Thoracic aorta (tissue), 2 donors: ENCODE results near the gene CHD2. TPM values are rescaled to one million over a fixed set of nuclear protein-coding genes. Genes with fewer than 3 reads are reported as not detected.

ENCODE experiments used
- ATAC-seq: fragments of 150-250 bp; one replicate; pipeline ENCODE4 v1.8.0; 2017; ENCODE audit warnings: low read depth; ENCODE audit not compliant: insufficient number of reproducible peaks, low FRiP score
- DNase-seq: peaks from one replicate; pipeline ENCODE4 v3.0.0-alpha.2; 2020; ENCODE audit warnings: low spot score
- H3K27ac ChIP-seq, 2 donors: fragments of 200-600 bp; sonication (generic); 1 replicate in 1 of 2; 2 replicates in 1 of 2; pipeline ENCODE4 v1.5.1; 2016; ENCODE audit warnings: mild to moderate bottlenecking in 2 of 2, moderate library complexity in 2 of 2
- H3K27me3 ChIP-seq: fragments of 200-600 bp; sonication (generic); replicated peaks from 2 replicates; pipeline ENCODE4 v1.6.0; 2016; ENCODE audit warnings: mild to moderate bottlenecking; ENCODE audit not compliant: insufficient read depth
- H3K36me3 ChIP-seq: fragments of 200-600 bp; sonication (generic); one replicate; pipeline ENCODE4 v1.5.1; 2016
- H3K4me1 ChIP-seq, 2 donors: fragments of 200-600 bp; sonication (generic); 1 replicate in 1 of 2; 2 replicates in 1 of 2; pipeline versions ENCODE4 v1.5.1 to v1.6.0; 2016; ENCODE audit warnings: low read depth in 2 of 2, mild to moderate bottlenecking in 1 of 2; ENCODE audit not compliant: control insufficient read depth in 1 of 2
- H3K4me3 ChIP-seq: fragments of 200-600 bp; sonication (generic); 2 replicates; pipeline ENCODE4 v1.5.1; 2016; ENCODE audit warnings: mild to moderate bottlenecking
- H3K9me3 ChIP-seq: fragments of 200-600 bp; sonication (generic); 2 replicates; pipeline ENCODE4 v1.5.1; 2016
- CTCF ChIP-seq: fragments of 200-600 bp; sonication (generic); IDR thresholded peaks from one replicate; pipeline ENCODE4 v1.5.1; 2019; ENCODE audit warnings: antibody characterized with exemption
- total RNA-seq, 2 donors: library from RNA; depleted of rRNA; stranded (reverse); fragments of >200 nt; gene quantifications; one replicate each; pipeline versions ENCODE4 v1.1.0 to v1.2.3, GENCODE V29; 2016

Gene CHD2
- total RNA-seq, 2 donors from 2014 or later = 143 to 148 TPM

- TF ChIP-seq CTCF = peak; percentile 9
- ATAC-seq (no peak), DNase-seq (no peak)
- Histone ChIP-seq H3K27ac (peak overlapping the region; percentile 70 to 81), H3K4me3 (peak overlapping the region; percentile 50), H3K4me1 (peaks cover 28 to 84% of the 10 kb centered on the region in 2 donors), H3K9me3 (no peaks in the 10 kb centered on the region), H3K27me3 (no peaks in the 10 kb centered on the region), H3K36me3 (peaks cover 4% of the 10 kb centered on the region)
Measured at GRCh38 chr15:93067649-93068085, 167.5 kb downstream of the CHD2 start.

- Histone ChIP-seq H3K4me3 (no peak overlapping the region), H3K9me3 (no peaks in the 10 kb centered on the region), H3K4me1 (peaks cover 26 to 79% of the 10 kb centered on the region in 2 donors), H3K27me3 (no peaks in the 10 kb centered on the region), H3K36me3 (peaks cover 4% of the 10 kb centered on the region), H3K27ac (peak overlapping the region in 1 of 2 donors; percentile 81)
- DNase-seq (no peak), ATAC-seq (no peak)
- no peak for TF ChIP-seq CTCF
Measured at GRCh38 chr15:93068581-93069199, 168.6 kb downstream of the CHD2 start.

GRCh38 chr15:93070132-93070531 lies 170.0 kb downstream of the CHD2 start:
- no peak for DNase-seq
- H3K9me3 ChIP-seq = no peaks in the 10 kb centered on the region
- no peak for ATAC-seq
- H3K27ac ChIP-seq = no peak overlapping the region
- no peak for TF ChIP-seq CTCF
- H3K4me1 ChIP-seq = peaks cover 22 to 66% of the 10 kb centered on the region in 2 donors
- peaks cover 4% of the 10 kb centered on the region for H3K36me3 ChIP-seq
- H3K4me3 ChIP-seq = peak overlapping the region; percentile 96
- H3K27me3 ChIP-seq = no peaks in the 10 kb centered on the region

GRCh38 chr15:93070551-93071296 lies 170.6 kb downstream of the CHD2 start:
- no peak for DNase-seq
- Histone ChIP-seq H3K27me3 (no peaks in the 10 kb centered on the region), H3K36me3 (peaks cover 2% of the 10 kb centered on the region), H3K4me3 (peak overlapping the region; percentile 96), H3K9me3 (no peaks in the 10 kb centered on the region), H3K27ac (peak overlapping the region in 1 of 2 donors; percentile 88), H3K4me1 (peaks cover 22 to 61% of the 10 kb centered on the region in 2 donors)
- no peak for TF ChIP-seq CTCF
- ATAC-seq = no peak

GRCh38 chr15:93071469-93071936 lies 171.4 kb downstream of the CHD2 start:
- Histone ChIP-seq H3K27me3 (no peaks in the 10 kb centered on the region), H3K4me3 (peak overlapping the region; percentile 96), H3K4me1 (peaks cover 17 to 57% of the 10 kb centered on the region in 2 donors), H3K36me3 (no peaks in the 10 kb centered on the region), H3K27ac (peak overlapping the region; percentile 84 to 88), H3K9me3 (no peaks in the 10 kb centered on the region)
- no peak for TF ChIP-seq CTCF
- ATAC-seq = no peak
- DNase-seq = no peak
